Stimulated activated CD4-positive, alpha-beta T cell treated with anti-CD3 and anti-CD28 coated beads, Interleukin-2, amount 100 ng/mL, for 4 hours (primary cell): ENCODE data around the gene ETV1.
"Not testable (repeated sequence)": the region's sequence is repeated elsewhere in the genome, so short reads cannot be mapped to it uniquely, and the experiment has no call there.

Experiments
- DNase-seq: peaks from one replicate; pipeline ENCODE4 v3.0.0-alpha.2; 2020; ENCODE audit warnings: low read depth

ETV1 gene

DNA sequence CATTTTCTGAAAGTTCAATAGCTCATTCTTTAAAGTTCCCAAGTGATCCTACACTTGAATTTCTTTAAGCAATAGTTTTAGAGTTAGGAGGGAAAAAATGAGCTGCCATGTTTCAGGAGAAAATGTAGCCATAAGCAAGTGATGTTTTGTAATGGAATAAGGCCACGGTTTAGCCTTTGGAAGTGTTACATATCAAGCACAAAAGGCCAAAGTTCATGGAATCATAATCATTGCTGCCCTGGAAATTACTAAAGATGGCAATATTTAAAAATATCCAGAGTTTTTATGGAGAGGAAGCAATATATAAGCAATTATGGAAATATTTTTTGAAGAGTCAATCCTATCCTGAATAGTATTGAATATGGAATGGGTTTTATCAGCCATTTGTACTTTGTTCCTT lies 68.4 kb downstream of the ETV1 start:
- no peak for DNase-seq

DNA sequence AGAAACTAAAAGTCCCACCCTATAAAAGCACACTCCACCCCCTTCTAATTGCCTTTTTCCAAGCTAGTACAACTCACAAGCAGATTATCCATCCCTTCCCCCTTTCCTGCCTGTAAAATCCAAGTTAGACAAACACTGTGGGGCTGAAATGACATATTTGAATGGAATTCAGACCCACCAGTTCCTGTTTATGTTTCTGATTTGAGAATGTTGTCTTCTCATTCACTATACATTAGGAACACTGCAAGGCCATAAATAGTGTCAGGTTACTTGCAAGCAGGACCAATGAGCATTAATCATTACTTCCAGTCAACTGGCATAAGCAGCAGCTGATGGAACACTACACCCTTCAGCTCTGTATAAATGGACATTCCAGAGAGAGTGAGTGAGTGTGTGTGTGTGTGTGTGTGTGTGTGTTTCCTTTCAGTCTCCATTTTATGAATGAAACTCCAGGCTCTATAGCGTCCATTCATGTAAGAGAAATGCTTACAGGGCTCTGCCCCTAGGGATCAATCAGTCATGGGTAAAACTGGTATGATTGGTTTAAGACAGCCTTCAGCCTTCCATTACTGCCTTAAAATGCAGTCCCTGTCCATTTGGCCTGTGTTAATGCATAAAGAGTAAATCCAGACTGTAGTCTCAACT lies 69.3 kb downstream of the ETV1 start:
- DNase-seq, result no peak

DNA sequence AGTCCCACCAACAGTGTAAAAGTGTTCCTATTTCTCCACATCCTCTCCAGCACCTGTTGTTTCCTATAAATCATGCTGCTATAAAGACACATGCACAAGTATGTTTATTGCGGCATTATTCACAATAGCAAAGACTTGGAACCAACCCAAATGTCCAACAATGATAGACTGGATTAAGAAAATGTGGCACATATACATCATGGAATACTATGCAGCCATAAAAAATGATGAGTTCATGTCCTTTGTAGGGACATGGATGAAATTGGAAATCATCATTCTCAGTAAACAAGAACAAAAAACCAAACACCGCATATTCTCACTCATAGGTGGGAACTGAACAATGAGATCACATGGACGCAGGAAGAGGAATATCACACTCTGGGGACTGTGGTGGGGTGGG lies 71.1 kb downstream of the ETV1 start:
- not testable (repeated sequence) for DNase-seq

DNA sequence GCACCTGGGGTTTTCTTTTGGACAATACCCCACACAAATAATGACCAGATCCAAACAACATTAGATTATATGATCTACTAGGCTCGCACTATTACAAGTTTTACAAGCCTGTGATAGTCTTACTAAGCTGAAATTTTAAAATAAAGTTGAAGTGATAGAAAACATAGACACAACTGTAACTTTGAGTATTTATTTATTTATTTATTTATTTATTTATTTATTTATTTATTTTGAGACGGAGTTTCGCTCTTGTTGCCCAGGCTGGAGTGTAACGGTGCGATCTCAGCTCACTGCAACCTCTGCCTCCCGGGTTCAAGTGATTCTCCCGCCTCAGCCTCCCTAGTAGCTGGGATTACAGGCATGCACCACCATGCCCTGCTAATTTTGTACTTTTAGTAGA lies 72.4 kb downstream of the ETV1 start:
- not testable (repeated sequence) for DNase-seq

DNA sequence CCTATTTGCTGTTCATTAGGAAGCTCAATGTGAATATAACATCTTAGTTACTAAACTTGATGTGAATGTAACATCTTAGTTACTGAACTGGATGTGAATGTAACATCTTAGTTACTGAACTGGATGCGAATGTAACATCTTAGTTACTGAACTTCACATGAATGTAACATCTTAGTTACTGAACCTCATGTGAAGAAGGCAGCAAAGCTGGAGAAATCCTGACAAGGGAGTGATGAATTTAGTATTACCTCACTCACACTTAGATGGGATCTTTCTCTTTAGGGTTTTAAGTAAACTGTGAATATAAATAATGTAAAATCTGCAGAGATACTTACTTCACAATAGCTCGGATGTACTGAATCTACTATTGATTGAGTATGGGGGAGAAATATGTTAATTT lies 73.6 kb downstream of the ETV1 start:
- DNase-seq, result no peak

DNA sequence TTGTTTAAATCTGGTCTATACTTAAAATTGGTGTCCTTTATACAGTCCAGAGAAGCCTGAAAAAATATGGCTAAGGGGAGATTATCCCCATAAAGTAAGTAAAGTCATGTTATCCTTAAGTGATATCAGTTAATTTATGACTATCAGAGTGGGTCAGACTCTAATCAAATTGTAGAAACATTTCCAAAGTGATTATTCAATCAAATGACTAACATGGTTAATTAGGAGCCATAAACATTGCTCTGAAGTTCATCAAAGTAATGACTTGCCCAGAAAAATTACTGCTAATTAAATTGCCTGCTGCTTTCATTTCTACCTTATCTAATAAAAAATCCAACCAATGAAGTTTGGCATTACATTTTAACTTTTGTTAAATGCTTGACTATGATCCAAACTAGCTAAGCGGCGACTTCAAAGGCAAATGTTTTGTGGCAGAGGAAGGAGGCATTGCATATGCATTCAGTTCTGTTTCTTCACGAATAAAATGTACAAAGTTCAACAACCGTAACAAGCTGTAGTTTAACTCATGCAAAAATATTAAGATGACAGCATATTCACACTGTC lies 76.7 kb downstream of the ETV1 start:
- no peak for DNase-seq

DNA sequence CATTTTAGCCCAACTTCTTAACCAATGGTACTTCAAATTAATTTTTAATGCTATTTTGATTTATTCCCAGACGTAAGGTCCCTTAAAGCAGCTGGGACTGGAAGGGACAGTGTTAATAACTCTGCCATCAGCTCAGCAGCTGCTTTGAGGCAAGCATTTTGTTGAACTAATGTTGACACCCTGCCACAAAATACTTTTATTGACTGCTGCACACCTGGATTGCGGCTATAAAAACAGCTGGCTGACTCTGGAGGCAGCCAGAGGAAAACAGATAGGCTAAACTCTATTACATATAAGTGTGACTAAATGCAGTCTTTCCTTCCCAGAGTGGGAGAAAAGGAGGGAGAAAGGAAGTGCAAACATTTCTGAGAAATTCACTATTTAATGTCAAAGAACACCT lies 77.6 kb downstream of the ETV1 start:
- no peak for DNase-seq

DNA sequence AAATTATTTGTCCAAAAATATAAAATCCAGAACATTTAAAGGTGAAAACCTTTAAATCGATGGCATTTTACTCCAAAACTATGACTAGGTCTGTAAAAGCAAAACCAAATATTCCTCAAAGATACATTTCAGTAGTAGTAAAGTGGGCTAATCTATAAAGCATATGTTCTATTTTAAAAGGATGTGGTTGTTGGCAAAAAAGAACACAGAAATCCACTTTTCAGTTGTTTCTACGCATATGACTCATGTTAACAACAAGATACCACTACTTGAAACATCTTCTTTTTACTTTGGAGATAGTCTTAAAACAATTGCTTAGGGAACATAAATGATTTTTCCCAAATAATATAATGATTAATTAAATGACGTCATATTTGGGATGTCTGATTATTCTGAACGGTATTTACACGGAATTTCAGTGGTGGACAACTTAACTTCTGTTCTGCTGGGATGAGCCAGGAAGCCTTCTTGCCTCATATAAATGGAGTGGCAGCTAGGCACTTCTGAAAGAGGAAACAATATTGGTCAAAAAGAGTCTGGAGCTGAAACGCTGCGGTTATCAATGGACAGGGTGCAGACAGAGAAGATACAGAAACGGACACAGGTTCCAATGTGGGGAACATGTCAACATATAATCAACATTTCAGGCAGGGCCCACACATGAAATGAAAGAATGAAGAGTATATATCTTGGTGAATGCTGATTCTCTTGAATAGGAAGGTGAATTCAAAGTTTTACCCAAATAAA lies 78.5 kb downstream of the ETV1 start:
- DNase-seq, result no peak

DNA sequence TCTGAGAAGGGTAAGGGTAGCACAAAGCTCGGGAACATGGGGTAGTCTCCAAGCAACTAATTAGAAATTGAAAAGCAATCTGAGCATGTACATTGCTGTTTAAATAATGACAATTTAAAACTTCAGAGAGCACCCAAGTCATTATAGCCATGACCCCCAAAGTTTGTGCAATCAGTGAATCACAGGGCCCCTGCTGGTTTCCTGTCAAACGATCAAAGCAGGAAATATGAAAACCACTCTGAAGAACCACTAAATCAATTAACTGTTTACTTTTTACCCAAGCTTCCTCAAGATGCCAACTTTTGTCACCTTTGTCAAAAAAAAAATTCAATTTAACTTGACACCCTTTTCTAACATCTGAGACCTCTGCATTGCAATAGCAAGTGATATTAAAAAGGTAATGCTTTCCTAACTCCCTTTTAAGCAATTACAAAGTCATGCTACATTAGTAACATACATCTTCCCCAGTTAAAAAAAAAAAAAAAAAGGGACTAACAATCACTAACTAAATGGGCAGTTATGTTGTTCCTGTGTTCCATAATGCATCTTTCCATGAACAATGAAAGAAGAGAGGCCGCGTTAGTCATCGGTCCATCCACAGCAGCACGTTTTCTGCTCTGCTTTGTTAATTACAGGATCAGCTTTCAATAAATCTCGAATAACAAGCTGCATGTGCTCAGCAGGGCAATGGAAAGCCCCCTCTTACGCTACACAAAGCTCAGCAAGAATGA lies 80.6 kb downstream of the ETV1 start:
- no peak for DNase-seq

DNA sequence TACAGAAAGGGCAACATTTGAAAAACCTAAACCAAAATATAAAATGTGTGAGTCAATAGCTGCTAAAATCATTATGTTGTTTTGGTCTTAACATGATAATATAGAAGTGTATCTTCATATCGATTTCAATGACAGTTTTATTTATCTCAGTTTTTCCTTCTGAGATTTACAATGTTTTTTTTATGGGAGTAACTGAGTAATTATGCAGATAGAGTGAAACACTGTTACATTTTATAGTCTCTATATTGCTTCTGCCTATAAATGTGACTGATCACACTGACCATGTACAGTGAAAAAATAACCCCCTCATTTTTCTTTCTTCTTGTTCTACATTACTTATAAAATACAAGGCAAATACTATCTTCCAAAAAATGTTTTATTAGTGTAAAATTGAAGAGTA lies 81.6 kb downstream of the ETV1 start:
- DNase-seq, result no peak

DNA sequence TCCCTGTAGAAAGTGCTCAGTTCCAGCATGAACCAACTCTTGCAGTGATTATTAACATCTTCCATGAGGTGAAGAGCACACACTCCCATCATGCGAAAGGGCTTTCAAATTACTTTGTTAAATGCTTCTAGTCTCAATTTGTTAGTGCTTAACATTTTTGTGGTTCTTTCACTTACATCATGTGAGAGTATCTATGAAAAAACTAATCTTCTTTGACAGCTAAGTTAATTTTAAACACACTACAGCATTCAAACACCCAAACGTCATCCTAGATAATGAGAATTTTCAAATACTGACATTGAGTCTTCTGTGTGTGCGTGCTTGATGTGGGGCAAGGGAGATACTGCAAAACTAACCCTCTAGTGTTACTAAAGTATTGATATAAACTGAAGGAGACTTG lies 84.8 kb downstream of the ETV1 start:
- DNase-seq, result no peak

DNA sequence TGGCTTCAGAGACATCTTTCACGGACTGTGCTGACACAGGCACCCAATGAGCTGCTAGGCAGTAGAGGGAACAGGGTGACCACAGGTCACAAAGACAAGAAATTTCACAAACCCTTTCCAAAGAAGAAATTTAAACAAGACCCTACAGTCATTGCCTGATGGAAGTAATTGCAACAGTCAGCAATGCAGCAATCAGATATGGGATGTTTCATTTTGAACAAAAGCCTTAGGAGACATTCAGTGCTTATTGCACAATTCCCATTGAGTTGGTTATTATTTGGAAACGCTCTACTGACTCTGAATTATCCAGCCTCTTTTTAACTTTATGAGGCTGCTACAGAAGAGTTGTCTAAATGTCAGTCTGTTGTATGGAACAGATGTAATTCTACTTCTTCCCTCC lies 85.5 kb downstream of the ETV1 start:
- no peak for DNase-seq

DNA sequence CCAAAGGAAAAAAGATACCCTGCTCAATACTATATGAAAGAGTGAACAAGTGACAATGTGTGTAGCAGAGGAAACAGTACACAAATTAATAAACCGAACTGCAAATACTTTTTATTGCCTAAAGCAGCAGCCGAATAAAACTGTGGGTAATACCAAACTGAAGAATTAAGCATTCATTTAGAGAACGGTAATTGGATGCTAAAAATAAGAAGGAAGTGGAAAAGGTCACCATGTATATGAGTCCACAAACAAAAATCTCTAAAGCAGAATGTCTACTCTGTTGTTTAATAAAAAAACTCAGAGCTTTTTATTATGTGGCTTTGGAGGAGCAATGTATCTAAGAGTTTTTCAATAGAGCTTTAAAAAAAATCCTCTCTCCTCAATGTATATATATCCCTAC lies 87.9 kb downstream of the ETV1 start:
- no peak for DNase-seq

DNA sequence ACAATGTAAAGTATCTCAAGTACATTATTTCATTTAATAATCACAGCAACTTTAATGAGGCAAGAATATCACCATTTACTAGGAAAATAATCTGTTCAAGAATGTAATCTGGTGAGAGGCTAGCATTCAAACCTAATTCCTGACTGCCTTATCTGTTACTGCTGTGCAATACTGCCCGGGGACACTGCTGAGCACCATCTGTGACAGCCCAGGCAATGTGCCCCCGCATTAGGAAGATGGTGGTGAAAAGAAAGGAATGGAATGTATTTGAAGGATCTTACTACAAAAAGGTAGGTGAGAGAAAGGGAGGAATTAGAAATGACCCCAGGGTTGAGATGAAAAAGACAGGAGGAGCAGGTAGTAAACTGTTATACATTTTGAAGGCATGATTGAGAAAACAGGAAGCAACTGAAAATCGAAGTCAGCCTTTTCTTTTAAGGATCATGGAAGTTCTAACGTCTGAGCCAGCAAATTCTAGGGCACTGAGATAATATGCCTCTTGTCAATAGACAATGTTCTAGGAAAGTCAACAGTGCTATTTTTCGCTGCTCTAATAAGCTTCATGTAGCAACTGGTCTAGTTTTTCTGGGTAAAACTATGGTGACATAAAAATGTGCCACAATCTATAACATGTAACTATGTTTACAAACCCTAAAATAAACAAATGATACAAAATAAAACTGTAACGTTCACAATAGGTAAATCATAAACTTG lies 90.4 kb downstream of the ETV1 start:
- DNase-seq, result no peak

DNA sequence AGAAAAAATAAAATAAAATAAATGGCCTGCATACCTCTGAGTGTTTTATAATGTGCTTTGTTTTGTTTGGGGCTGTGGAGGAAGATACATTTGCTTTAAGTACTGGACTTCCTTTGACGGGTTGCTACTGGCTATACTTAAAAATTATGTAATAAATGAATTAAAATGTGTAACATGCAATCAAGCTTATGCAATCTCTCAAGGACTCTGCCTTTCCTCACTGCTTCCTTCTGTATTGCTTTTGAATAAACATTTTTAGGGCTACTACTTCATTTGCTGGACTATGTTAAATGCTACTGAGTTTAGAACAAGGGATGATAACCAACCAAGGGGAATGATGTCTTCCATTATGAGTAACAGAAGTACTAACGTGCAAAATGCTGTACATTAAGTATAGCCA lies 91.6 kb downstream of the ETV1 start:
- no peak for DNase-seq

DNA sequence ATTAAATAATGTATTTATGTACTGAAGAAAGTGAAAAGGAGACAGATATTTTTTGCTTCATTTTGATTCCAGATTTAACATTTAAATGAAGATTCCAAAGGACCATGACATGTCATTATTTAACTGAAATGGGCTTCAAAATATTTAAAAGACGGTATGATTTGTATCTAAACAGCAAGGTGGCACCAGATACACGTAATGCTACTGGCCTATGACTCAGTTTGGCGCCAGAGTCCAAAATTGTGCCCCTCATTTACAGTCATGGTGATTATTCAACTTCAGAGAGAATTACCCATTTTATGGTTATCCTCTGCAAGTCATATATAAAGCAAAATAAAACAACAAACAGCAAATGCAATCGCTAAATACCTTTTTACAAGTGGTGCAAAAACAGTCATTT lies 94.5 kb downstream of the ETV1 start:
- no peak for DNase-seq

DNA sequence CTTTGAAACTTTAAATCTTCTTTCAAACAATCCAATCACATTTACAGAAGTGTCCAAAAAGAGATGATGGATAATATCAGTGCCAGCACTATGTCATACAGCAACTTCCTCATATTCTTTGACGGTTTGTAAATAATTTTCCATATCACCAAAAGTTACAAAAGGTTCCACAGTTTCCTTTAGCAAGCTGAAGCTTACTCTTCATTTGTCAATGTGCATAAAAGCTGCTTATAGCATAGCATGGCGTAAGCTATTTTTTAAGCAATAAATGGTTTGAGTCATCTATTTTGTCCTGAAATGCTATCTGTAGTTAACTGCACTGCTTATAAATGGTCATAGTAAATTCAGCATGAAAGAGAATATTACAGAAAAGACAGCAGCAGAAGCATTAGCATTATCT lies 95.1 kb downstream of the ETV1 start:
- DNase-seq, result no peak

DNA sequence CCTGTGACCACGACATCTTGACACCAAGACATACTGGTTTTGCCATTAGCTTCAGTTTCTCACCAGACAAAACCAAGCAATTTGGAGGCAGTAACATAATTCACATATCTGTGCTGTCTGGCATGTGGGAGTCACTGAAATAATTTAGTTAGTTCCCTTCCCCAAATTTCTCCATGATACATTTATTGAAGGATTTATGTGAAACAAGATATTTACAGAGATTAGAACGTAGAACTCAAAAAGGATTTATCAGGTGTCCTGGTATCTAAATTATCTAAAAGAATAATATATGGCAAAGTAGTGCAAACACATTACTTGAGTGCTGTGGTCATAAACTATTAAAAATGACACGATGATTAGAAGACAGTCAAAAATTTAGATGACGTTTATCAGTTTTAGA lies 98.7 kb downstream of the ETV1 start:
- DNase-seq, result no peak

DNA sequence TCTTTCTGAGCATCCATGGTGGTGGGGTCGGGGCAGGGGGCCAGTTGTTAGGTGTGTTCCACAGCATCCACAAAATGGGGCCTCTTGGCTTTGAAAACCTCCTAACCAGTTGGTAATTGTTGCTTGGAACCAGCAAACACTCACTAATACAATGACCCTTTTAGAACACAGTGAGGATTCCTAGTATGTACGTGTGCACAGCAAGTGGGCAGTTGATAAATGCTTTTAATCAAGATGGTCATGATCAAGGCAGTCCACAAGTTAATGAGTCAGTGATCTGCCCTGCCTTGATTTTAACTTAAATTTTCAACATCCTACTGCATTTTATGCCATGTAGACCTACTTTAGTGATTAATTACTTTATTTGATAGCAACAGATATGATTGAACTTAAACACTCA lies 103.1 kb downstream of the ETV1 start:
- no peak for DNase-seq

DNA sequence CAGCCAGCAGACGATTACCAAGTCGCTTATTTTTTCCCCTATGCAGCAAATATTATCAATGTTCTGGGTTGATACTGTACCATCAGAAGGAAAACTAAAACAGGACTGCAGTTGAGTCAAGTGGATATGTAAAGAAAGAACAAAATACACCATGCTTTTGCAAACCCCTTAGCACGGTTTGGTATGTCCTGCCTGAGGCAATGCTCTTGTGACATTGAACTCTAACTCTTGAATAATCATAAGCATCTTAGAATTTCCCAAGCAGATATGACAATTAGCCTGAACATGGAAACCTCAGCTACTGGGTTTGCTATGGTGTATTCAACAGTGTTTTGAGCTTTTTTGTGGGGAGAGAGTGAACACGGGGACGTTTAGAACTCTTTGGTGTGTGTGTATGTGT lies 107.4 kb downstream of the ETV1 start:
- no peak for DNase-seq

DNA sequence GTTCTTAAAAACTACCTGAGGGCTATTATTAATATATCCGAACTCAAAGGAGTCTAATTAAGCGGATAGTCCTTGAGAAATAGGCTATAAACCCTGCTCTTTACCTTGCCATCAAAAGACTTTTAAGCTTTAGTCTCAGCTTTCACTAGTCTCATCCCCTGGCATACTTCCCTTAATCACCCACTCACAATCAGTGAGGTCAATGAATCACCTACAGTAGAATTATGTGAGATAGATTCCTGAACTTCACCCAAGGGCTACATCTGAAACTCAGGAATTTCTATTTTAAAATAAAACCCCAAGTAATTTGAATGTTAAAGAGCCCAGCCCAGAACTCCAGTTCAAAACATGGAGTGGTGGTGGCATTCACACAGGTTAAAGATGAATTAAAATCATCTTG lies 108.7 kb downstream of the ETV1 start:
- no peak for DNase-seq

DNA sequence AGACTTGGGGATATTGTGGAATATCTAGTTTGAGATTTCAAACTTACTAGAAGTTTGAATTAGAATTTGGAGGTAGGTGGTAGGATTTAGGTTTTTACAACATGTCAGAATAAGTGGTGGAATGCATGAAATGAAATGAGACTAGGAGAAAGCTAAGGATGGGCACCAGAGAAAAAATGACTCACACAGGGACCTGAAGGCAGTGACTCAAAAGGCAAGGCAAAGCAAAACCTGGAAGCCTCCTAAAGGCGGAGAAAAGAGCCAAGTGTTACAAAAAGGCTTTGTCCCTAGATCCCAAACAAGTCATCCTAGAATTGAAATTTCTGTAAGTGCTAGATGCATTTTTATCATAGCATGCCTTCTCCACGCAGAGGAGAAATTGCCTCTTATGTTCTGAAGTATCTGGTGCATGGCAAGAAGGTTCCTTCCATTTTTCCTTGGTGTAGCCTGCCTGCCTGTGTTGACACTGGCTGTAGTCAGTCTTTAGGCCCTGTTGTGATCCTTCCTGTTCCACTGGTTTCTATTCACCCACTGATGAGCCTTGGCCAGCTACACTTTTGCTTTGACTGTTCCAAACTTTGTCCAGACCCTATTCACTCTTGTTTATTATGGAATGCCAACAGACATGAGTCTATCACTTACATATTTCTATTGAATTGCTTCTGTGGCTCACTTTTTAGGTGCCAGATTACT lies 109.3 kb downstream of the ETV1 start:
- no peak for DNase-seq
